SU-DHL-6 (cell line): ENCODE data around the gene ITSN1.
"Not testable (repeated sequence)": the region's sequence is repeated elsewhere in the genome, so short reads cannot be mapped to it uniquely, and the experiment has no call there.

Experiments
- EZH2phosphoT487 ChIP-seq: fragments of 200-600 bp; sonication (generic), shearing (Covaris generic); conservative IDR thresholded peaks from 2 replicates; pipeline ENCODE4 v1.6.1; 2018; ENCODE audit warnings: mild to moderate bottlenecking, antibody characterized with exemption, low read length, moderate library complexity, mixed read lengths
- TF ChIP-seq, protein P1 (sequence below): fragments of 200-600 bp; sonication (generic); IDR thresholded peaks from one replicate; pipeline ENCODE4 v1.5.1; 2017; ENCODE audit warnings: antibody characterized with exemption, mild to moderate bottlenecking, low read length, moderate library complexity; ENCODE audit not compliant: insufficient read depth, poor library complexity, severe bottlenecking

DNA sequence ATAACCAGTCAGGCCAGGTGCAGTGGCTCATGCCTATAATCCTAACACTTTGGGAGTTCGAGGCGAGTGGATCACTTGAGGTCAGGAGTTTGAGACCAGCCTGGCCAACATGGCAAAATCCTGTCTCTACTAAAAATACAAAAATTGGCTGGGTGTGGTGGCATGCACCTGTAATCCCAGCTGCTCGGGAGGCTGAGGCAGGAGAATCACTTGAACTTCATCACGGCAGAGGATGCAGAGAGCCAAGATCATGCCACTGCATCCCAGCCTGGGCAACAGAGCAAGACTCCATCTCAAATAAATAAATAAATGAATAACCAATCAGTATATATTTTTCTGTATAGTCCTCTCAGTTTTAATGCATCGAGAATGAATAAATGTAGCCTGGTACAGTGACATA, 146.1 kb downstream of the ITSN1 start:
- TF ChIP-seq, protein P1, sequence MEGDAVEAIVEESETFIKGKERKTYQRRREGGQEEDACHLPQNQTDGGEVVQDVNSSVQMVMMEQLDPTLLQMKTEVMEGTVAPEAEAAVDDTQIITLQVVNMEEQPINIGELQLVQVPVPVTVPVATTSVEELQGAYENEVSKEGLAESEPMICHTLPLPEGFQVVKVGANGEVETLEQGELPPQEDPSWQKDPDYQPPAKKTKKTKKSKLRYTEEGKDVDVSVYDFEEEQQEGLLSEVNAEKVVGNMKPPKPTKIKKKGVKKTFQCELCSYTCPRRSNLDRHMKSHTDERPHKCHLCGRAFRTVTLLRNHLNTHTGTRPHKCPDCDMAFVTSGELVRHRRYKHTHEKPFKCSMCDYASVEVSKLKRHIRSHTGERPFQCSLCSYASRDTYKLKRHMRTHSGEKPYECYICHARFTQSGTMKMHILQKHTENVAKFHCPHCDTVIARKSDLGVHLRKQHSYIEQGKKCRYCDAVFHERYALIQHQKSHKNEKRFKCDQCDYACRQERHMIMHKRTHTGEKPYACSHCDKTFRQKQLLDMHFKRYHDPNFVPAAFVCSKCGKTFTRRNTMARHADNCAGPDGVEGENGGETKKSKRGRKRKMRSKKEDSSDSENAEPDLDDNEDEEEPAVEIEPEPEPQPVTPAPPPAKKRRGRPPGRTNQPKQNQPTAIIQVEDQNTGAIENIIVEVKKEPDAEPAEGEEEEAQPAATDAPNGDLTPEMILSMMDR: not testable (repeated sequence)
- TF ChIP-seq EZH2phosphoT487: not testable (repeated sequence)
